HK-2 (cell line): ENCODE measurements around the gene ATP8A2.
"Not testable (repeated sequence)": the region's sequence is repeated elsewhere in the genome, so short reads cannot be mapped to it uniquely, and the experiment has no call there.

Experiments
- DNase-seq: peaks from one replicate; pipeline ENCODE4 v3.0.0-alpha.2; 2018; ENCODE audit not compliant: unreplicated experiment

Gene ATP8A2

DNA sequence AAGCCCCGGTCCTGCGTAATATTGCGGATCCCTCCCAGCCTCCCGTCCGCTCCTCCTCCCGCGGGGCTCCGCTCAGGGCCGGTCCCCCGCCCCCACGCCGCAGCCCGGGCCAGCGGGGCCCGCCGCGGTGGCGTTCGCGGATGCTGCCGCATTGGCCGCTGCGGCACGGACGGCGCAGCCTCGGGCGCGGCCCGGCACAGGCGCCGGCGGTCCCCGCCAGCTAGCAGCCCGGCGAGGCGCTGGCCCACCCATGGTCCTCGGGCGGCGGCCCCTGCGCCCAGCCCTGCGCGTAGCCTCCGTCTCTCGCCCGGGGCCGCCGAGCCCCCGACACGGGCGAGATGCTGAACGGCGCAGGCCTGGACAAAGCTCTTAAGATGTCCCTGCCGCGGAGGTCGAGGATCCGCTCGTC lies at the start of gene ATP8A2:
ATP8A2 (plus strand) TSS at position 100 of the 409 bp plus-strand sequence; CDS start at position 339, 239 bp downstream.
- no peak for DNase-seq

DNA sequence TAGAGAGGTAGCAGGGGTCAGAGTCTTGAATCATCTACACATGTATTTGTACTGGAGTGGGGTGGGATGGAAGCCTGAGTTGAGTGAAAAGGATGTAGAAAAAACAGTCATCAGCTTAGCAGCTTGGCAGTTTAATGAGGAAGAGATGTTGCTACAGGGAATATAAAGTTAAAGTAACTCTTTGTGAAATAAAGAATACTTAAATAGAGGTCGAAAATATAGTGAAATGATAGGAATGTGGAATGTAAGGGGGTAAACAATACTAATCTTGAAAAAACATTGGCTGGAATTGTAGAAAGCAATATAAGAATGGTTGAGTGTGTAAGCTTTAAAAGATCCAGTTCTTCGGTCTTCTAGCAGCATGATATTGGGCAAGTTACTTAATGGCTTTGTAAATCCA lies 47.7 kb upstream of the ATP8A2 start:
- no peak for DNase-seq

DNA sequence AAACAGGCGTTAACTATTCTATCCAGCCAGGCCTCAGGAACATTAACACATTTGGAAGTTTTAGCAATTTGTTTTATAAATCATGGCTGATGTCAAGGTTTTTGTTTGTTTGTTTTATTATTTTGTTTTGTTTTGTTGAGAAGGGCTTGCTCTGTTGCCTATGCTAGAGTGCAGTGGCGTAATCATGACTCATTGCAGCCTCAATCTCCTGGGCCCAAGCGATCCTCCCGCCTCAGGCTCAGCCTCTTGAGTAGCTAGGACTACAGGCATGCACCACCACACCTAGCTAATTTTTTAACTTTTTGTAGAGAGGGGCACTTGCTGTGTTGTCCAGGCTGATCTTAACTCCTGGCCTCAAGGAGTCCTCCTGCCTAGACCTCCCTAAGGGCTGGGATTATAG lies 42.1 kb upstream of the ATP8A2 start:
- DNase-seq, result no peak

GRCh38 chr13:25330541-25330940 lies 41.2 kb upstream of the ATP8A2 start:
- DNase-seq, result no peak

- DNase-seq, result no peak
Observed at GRCh38 chr13:25335856-25336255, 35.9 kb upstream of the ATP8A2 start.

GRCh38 chr13:25345576-25345975 lies 26.2 kb upstream of the ATP8A2 start:
- no peak for DNase-seq

DNA sequence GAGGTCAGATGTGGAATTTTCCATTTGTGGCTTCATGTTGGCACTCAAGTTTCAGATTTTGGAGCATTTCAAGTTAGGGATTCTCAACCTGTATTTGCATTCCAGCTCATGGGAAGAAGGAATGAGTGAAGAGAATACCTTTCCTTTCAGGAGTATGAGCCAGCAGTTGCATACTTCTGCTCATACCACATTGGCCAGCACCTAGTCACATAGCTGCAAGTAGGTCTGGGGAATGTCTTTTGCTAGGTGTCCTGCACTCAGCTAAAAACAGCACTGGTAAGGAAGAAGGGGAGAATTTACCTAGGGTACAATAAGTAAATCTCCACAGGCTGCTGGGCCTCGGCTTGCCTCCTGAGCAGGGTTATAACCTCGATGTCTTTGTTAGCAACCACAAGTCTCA lies 24.6 kb upstream of the ATP8A2 start:
- no peak for DNase-seq

DNA sequence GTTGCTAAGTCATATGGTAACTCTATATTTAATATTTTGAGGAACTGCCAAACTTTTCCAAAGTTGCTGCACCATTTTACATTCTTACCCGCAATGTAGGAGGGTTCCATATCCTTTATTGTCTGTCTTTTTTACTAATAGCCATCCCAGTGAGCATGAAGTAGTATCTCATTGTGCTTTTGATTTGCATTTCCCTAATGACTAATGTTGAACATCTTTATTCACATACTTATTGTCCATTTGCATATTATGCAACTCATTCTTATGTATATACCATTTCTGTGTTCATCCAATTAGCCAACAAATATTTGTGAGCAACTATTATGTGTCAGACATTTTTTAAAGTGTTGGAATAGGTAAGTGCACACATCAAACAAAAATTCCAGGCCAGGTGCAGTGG lies 20.4 kb upstream of the ATP8A2 start:
- no peak for DNase-seq

GRCh38 chr13:25352230-25352629 lies 19.5 kb upstream of the ATP8A2 start:
- DNase-seq, result no peak

DNA sequence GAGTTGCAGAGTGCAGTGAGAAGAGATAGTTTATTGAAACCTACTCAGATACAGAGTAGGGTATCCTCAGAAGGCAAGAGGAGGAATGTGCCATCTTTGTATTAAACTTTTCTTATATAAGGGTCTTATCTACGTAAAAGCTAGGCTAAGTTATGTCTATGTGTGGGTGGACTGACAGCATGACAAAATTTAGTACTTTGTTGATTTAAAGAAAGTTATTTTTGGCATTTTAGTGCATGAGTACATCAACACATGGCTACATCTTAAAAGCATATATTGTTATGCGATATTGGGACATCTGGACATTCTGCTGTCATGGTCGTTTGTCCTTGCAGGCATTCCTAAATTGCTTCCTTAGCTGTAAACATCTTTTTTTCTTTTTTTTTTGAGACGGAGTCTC lies 19.0 kb upstream of the ATP8A2 start:
- no peak for DNase-seq

- DNase-seq, result no peak
Observed at GRCh38 chr13:25353344-25353743, 18.4 kb upstream of the ATP8A2 start.

DNA sequence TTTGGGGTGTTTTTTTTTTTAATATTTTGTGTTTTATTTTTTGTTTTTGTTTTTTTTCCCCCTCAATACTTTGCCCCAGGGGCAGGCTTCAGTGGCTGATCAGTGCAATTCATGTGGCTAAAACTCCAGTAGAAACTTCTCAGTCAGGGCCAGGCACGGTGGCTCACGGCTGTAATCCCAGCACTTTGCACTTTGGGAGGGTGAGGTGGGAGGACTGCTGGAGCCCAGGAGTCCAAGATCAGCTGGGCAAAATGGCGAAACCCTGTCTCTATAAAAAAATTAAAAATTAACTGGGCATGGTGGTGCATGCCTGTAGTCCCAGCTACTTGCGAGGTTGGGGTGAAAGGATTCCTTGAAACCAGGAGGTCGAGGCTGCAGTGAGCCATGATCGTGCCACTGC lies 17.4 kb upstream of the ATP8A2 start:
- no peak for DNase-seq

GRCh38 chr13:25360443-25360842 lies 11.3 kb upstream of the ATP8A2 start:
- not testable (repeated sequence) for DNase-seq

DNA sequence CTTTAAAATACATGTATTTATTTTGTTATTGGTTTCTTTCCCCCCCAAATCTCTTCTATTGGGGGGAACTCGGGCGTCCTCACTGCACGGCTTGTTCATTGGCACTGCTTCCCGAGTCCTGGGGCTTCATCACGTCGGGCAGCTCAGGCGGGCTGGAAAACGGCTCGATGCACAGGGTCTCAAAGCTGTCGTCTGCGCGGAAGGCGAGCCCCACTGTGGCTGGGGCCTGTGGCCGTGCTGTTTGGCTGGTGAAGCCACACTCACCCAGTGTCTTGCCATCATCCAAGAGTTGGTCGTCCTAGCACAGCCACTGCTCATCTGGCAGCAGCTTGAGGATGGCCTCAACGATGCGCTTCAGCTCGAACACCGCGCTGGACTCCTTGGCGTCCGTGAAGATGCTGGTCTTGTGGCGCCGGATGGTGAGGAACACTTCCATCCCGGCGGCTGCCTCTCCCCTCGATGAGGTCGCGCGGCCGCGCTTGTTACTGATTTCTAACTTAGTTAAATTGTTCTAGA lies 6.0 kb upstream of the ATP8A2 start:
- no peak for DNase-seq

GRCh38 chr13:25371158-25371874 lies 458 bp upstream of the ATP8A2 start:
- DNase-seq, result no peak

GRCh38 chr13:25372284-25373081 lies 709 bp downstream of the ATP8A2 start:
- no peak for DNase-seq

DNA sequence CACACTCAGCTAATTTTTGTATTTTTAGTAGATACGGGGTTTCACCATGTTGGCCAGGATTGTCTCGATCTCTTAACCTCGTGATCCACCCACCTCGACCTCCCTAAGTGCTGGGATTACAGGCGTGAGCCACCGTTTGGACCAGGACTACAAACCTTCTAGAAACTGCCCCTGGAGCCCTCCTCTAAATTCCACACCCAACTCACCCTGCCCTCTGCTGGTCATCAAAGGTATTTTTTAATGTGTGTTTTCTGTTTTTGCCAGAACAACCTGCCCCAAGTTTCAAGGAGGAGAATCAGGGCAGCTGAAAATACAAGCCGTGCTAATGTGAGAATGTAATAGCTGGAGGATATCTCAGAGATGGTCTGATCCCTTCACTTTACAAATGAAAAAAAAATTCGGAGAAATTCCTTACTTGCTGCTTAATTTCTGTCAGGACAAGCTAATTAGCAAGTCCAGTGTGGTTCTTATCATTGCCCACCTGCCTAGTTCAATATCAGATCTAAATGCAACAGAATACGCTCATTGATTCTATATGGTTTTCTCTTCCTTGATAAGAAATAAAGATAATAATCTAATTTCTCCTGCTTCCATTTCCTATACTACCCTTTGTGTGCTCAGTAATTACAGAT lies 4.1 kb downstream of the ATP8A2 start:
- peak; percentile 22 for DNase-seq

DNA sequence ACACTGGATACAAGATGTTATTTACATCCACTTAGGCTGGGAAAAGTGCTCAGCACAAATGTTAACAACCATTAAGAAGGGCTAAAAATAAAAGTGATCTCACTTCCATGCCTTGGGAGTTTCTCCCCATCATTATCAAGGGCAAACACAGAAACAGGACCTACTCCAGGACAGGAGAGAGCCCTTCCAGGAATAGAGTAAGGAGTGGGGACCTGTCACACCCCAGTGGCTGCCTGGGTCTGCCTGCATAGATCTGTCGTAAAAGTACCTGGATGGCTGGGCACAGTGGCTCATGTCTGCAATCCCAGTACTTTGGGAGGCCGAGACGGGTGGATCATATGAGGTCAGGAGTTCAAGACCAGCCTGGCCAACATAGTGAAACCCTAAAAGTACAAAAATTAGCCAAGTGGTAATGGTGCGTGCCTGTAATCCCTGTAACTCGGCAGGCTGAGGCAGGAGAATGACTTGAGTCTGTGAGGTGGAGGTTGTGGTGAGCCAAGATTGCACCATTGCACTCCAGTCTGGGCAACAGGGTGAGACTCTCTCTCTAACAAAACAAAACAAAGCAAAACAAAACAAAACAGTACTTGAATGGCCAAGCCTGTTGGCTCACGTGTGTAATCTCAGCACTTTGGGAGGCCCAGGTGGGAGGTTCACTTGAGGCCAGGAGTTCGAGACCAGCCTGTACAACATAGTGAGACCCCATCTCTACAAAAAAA lies 5.6 kb downstream of the ATP8A2 start:
- no peak for DNase-seq

DNA sequence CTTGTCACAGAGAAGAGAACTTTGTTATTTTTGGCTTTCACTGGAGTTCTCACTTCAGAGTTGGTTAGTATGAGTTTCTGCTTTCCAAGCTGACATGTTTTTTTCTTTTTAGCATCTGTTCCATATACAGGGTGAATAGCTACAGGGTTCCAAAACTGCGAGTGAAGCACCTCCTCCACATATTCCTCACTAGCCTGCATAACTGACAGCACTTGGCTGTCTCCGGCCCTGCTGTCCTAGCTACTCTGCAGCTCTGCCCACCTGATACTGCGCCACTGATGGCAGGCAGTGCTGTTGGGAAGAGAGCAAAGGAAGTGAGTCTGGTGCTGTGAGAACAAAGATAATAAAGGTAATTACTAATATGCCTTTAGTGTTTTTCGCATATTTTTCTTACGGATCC lies 6.8 kb downstream of the ATP8A2 start:
- DNase-seq, result no peak

GRCh38 chr13:25379011-25379410 lies 7.2 kb downstream of the ATP8A2 start:
- no peak for DNase-seq

- DNase-seq, result no peak
Observed at GRCh38 chr13:25380082-25380481, 8.3 kb downstream of the ATP8A2 start.

GRCh38 chr13:25380741-25381324 lies 9.1 kb downstream of the ATP8A2 start:
- no peak for DNase-seq
